Anterior cingulate cortex (tissue), 58 donors: ENCODE results near the gene CNTN4.
"Not testable (repeated sequence)": the region's sequence is repeated elsewhere in the genome, so short reads cannot be mapped to it uniquely, and the experiment has no call there.

Source experiments
- DNase-seq, 58 donors: peaks; one replicate each; lab custom pipeline; 2025; lab: John Stamatoyannopoulos, UW

CNTN4 gene

GRCh38 chr3:2765002-2765579, 666.4 kb downstream of the CNTN4 start:
- DNase-seq = peak in 1 of 58 donors; percentile 4

GRCh38 chr3:2770451-2770850, 671.8 kb downstream of the CNTN4 start:
- DNase-seq = no peak

- no peak for DNase-seq
Measured at GRCh38 chr3:2771193-2771592, 672.5 kb downstream of the CNTN4 start.

GRCh38 chr3:2771741-2772140, 673.1 kb downstream of the CNTN4 start:
- no peak for DNase-seq

- no peak for DNase-seq
Measured at GRCh38 chr3:2772803-2773202, 674.1 kb downstream of the CNTN4 start.

- no peak for DNase-seq
Measured at GRCh38 chr3:2774481-2775249, 676.0 kb downstream of the CNTN4 start.

GRCh38 chr3:2783261-2783660, 684.6 kb downstream of the CNTN4 start:
- DNase-seq = no peak

- no peak for DNase-seq
Measured at GRCh38 chr3:2784627-2785026, 686.0 kb downstream of the CNTN4 start.

- DNase-seq = no peak
Measured at GRCh38 chr3:2790266-2790815, 691.7 kb downstream of the CNTN4 start.

- DNase-seq = no peak
Measured at GRCh38 chr3:2792432-2792831, 693.8 kb downstream of the CNTN4 start.

GRCh38 chr3:2793987-2794386, 695.3 kb downstream of the CNTN4 start:
- DNase-seq = no peak

GRCh38 chr3:2802429-2802828, 703.8 kb downstream of the CNTN4 start:
- no peak for DNase-seq

GRCh38 chr3:2807514-2807913, 708.8 kb downstream of the CNTN4 start:
- DNase-seq = no peak

GRCh38 chr3:2810723-2811122, 712.1 kb downstream of the CNTN4 start:
- DNase-seq = no peak

- DNase-seq = no peak
Measured at GRCh38 chr3:2819571-2819970, 720.9 kb downstream of the CNTN4 start.

- not testable (repeated sequence) for DNase-seq
Measured at GRCh38 chr3:2820982-2821381, 722.3 kb downstream of the CNTN4 start.

GRCh38 chr3:2822611-2823010, 723.9 kb downstream of the CNTN4 start:
- DNase-seq = no peak

- no peak for DNase-seq
Measured at GRCh38 chr3:2823031-2823430, 724.4 kb downstream of the CNTN4 start.

GRCh38 chr3:2823437-2824211, 725.0 kb downstream of the CNTN4 start:
- no peak for DNase-seq

- DNase-seq = no peak
Measured at GRCh38 chr3:2826036-2826435, 727.4 kb downstream of the CNTN4 start.

GRCh38 chr3:2826453-2826852, 727.8 kb downstream of the CNTN4 start:
- DNase-seq = no peak
